ENCODE measurements around the gene COL5A2.

The COL5A2 gene

DNA sequence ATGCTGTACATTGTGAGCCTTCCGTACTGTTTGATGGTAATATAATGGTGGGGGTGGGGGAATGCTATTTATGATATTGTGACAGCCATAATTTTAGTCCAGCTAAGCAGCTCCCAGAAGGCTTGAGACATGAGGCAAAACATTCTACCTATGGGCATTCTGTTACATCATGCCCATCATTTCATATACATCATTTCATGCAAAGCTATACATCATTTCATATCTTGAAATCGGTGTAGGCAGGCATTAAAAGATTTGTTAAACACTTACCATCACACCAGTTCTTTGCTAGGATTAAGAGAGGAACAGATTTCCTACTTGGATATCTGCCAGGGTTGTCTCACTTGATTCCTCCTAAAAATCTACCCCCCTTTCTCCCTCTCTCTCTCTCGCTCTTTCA, 84.5 kb downstream of the COL5A2 start:
- no peak for DNase-seq

- DNase-seq: no peak
These were observed 86.6 kb downstream of the COL5A2 start for GRCh38 chr2:189092936-189093335.

- no peak for DNase-seq
These were observed 88.3 kb downstream of the COL5A2 start for GRCh38 chr2:189091253-189091652.

GRCh38 chr2:189088591-189089205, 90.9 kb downstream of the COL5A2 start:
- no peak for DNase-seq

GRCh38 chr2:189086710-189087109, 92.9 kb downstream of the COL5A2 start:
- no peak for DNase-seq

DNA sequence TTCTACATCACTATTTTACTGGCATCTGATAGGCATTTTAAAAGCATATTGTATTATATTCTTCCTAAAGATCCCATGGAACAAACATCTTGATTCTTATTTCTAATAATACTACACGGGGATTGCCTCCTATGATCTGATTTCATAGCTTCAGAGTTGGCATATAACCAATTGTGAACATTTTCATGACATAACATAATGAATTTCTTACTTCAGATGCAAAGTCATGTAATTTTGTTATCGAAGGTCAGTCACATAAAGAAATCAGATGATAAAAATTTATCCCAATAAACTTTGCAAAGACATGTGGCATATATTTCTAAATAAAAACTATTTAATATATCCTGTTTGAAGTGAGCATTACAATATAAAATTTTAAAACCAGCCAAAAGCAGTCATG, 93.3 kb downstream of the COL5A2 start:
- no peak for DNase-seq

DNA sequence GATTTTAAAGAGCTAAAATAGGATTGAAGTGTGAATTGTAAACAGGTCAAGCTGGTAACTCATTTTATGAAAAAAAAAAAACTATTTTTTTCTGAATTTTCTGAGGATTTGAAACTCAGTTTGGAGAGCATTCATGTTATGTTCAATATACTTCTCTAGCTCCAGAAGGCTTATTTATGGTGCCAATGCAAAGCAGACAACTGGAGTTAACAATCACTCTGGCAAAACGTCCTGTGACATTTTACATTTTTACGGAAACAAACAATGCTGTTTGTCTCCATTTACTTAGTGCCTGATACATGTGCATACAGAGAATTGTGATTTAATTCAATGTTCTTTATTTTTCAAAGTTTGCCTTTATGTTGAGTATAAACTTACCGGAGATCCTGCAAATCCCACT, 96.0 kb downstream of the COL5A2 start:
- DNase-seq: no peak

- no peak for DNase-seq
These were observed 96.5 kb downstream of the COL5A2 start for GRCh38 chr2:189083106-189083505.

DNA sequence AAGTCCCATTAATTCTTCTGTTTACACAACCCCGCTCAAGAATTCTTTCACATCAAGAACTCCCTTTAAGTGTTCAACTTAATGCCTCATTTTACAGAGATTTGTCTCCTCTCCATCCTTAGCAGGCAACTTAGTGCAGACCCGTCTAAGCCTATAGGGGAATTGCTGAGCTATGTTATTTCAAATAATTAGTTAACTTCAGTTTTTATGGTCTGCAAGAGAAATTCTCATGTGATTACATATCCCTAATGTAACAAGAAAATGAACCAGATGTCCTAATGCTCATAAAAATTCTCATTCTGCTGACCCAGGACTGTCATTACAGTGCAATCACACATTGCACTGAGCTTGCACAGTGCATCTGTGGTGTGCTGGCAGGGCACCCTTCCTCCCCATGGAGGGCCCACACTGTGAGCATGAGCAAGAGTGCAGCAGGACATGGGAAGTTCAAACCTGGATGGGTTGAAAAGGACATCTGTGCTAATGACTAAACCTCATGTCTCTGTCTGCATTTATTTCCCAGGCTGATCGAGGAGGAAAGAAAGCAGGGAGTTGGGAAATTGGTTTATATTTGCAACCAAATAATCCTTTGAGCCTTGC, 97.1 kb downstream of the COL5A2 start:
- no peak for DNase-seq

GRCh38 chr2:189076572-189076971, 103.0 kb downstream of the COL5A2 start:
- no peak for DNase-seq

GRCh38 chr2:189076120-189076519, 103.4 kb downstream of the COL5A2 start:
- no peak for DNase-seq

DNA sequence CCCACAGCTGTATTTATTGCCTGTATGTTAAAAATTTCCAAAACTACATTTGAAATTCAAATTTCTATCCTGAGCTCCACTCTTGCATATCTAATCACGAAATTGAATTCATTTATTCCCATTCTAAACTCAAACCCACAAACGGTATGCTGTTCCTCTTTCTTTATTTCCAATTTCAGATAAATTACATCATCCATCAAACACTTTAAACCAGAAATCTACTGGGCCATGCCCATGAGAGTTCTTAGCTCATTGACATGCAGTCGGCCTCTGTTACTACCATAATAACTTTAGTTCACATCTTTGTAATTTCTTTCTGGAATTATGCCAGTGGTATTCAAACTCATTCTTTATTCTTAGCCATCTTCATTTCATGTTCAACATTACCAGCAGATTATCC, 105.1 kb downstream of the COL5A2 start:
- no peak for DNase-seq

GRCh38 chr2:189072036-189072435, 107.5 kb downstream of the COL5A2 start:
- no peak for DNase-seq

GRCh38 chr2:189069855-189070619, 109.5 kb downstream of the COL5A2 start:
- DNase-seq: no peak

DNA sequence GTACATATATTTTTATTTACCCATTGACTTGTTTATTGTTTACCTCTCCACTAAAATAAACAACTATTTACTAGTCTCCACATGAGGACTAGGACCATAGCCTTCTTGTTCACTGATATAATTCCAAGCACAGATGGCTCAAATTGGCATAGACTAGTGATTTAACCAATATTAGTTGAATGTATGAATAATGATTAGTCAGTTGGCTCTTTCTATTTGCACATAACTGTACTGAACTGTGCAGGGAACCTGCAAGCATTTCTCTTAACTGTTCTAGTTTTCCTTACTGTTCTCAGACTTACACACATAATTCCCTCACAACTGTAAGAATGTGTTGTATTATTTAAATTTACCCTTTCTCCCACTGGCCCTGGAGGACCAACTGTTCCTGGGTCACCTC, 113.5 kb downstream of the COL5A2 start:
- no peak for DNase-seq

DNA sequence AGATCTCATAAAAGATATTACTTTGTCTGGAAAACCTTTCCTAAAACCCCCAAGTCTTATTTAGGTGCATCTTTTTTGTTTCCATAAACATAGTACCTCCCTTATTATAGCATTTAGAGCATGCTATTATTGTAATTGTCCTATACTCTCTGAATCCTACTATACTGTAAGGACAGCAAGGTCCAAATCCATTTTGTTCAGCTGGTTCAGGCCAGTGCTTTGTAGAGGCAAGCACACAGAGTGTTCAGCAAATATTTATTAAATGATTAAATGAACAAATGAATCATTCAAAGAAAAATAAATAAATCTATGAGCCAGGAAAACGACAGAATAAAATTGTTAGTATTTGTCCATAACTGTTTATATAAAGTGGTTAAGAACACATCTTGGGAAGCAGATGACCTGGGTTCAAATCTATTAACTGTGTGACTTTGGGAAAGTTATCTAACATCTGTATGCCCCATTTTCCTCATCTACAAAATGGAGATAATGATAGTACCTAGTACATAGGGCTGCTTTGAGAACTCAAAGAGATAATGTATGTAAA, 119.4 kb downstream of the COL5A2 start:
- no peak for DNase-seq

GRCh38 chr2:189057316-189057715, 122.2 kb downstream of the COL5A2 start:
- no peak for DNase-seq

- no peak for DNase-seq
These were observed 123.1 kb downstream of the COL5A2 start for GRCh38 chr2:189056200-189057106.

DNA sequence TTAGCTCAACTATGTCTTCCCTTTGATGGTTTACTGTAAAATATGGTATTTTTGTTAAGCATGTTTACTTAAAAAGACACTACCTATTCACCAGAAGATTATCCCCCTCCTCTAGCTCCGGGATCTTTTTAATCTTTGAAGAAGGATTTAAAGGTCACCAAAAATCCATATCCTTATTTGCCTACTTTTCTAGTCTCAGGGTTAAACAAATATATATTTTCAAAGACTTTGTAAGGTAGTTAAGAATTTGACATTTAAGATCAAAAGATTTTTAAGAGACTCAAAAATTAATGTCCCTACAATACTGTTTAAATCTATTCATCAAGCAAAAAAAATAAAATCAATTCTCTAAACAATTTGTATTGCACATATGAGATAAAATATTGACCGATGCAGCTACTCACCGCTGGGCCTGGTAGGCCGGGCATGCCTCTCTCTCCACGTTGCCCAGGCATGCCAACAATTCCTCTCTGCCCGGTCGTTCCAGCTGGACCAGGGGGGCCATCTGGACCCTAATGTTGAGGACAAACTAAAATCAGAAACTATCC, 129.3 kb downstream of the COL5A2 start:
- DNase-seq: no peak

- DNase-seq: no peak
These were observed 129.8 kb downstream of the COL5A2 start for GRCh38 chr2:189049709-189050164.

- no peak for DNase-seq
These were observed 131.4 kb downstream of the COL5A2 start for GRCh38 chr2:189048189-189048588.

DNA sequence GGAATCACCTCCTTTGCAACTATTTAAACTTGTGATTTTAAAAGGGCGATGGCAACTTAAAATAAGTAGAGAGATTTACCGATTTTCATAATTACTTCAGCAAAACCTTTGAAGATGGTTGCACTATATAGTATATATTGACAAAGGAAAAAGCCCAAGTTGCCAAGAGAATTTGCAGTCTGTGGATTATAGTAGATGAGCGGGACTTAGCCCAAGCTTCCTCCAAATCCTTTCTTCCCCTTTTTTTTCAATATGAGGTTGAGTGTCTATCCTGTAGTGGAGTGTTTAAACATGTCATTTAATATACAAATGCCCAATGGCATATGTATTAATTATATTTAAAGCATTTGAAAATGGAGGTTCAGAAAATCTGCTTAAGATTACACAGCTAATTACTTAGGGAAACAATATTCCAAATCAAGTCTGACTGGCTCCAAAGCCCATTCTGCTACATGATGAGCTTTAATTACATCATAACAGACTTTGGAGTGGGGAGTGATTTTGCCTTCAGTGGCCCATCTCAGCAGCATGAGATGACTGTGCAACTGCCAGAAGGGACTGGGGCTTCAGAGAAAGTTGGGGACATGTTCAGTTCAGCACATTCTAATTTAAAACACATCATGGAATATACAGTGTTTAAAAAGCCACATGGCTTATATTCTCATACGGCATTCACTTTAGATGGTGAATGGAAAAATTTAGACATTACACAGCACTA, 132.2 kb downstream of the COL5A2 start:
- no peak for DNase-seq

Data from hematopoietic multipotent progenitor cell treated with erythropoietin and hydrocortisone succinate and interleukin-3 and kit ligand, for 6 days (in vitro differentiated cells).